Natural killer cell (primary cell): ENCODE data around the gene SAPCD2. TPM values are rescaled to one million over a fixed set of nuclear protein-coding genes. Genes with fewer than 3 reads are reported as not detected.
A peak's percentile ranks its signal among the peaks of the same experiment; 100 is the strongest.

Experiments used
- ATAC-seq, 3 donors: fragments of 150-1000 bp in 2 of 3; fragments of 200-7000 bp in 1 of 3; cut with Tn5 transposase; 1 replicate in 1 of 3; 2 replicates in 2 of 3; pipeline ENCODE4 v1.10.0; 2021; ENCODE audit warnings: mild to moderate bottlenecking in 2 of 3, moderate library complexity in 2 of 3
- DNase-seq, 2 donors: peaks; one replicate each; pipeline versions ENCODE4 v3.0.0 to v3.0.0-alpha.2; 2013 to 2021; ENCODE audit warnings: mixed read lengths in 1 of 2
- H3K27ac ChIP-seq: one replicate; pipeline ENCODE4 v1.5.1; 2013; ENCODE audit warnings: mild to moderate bottlenecking, low read length
- H3K27me3 ChIP-seq: one replicate; pipeline ENCODE4 v1.6.1; 2013; ENCODE audit warnings: low read length; ENCODE audit not compliant: control insufficient read depth, insufficient read depth
- H3K36me3 ChIP-seq: one replicate; pipeline ENCODE4 v1.6.1; 2013; ENCODE audit warnings: low read length; ENCODE audit not compliant: control insufficient read depth, insufficient read depth
- H3K4me1 ChIP-seq: one replicate; pipeline ENCODE4 v1.6.1; 2013; ENCODE audit warnings: low read length; ENCODE audit not compliant: control insufficient read depth, insufficient read depth
- H3K4me3 ChIP-seq: one replicate; pipeline ENCODE4 v1.5.1; 2013; ENCODE audit warnings: low read length
- H3K9me3 ChIP-seq: one replicate; pipeline ENCODE4 v1.6.1; 2013; ENCODE audit warnings: low read length; ENCODE audit not compliant: control insufficient read depth, insufficient read depth
- H3K27ac Mint-ChIP-seq, 2 donors: one replicate each; pipeline ENCODE4 v1.8.0; 2022; ENCODE audit warnings: mild to moderate bottlenecking in 2 of 2, mixed read lengths in 2 of 2, moderate library complexity in 1 of 2
- H3K27me3 Mint-ChIP-seq, 2 donors: one replicate each; pipeline ENCODE4 v1.8.0; 2022; ENCODE audit warnings: low read depth in 2 of 2, mixed read lengths in 2 of 2
- H3K36me3 Mint-ChIP-seq: one replicate; pipeline ENCODE4 v1.8.0; 2022; ENCODE audit warnings: mixed read lengths
- H3K4me1 Mint-ChIP-seq, 2 donors: one replicate each; pipeline ENCODE4 v1.8.0; 2022; ENCODE audit warnings: mixed read lengths in 2 of 2
- H3K4me3 Mint-ChIP-seq: one replicate; pipeline ENCODE4 v1.8.0; 2022; ENCODE audit warnings: mild to moderate bottlenecking, moderate library complexity, mixed read lengths
- H3K9me3 Mint-ChIP-seq, 2 donors: one replicate each; pipeline ENCODE4 v1.8.0; 2022; ENCODE audit warnings: mixed read lengths in 2 of 2
- WGBS: methylation state at CpG from one replicate; pipeline ENCODE4 v1.1.7; 2013; ENCODE audit warnings: missing lambda C conversion rate; ENCODE audit not compliant: insufficient coverage; 5-methylcytosine and 5-hydroxymethylcytosine counted together
- intact Hi-C: fragments of 100-400 bp; cut with micrococcal nuclease; formaldehyde crosslinking; loops from one replicate; pipeline ENCODE4 v1.14.2; 2022
- total RNA-seq, 4 donors: library from RNA; stranded (reverse); fragments of 120-200 nt in 1 of 4; gene quantifications; one replicate each; pipeline versions ENCODE4 v1.2.3 to v1.2.4, GENCODE V29; 2013 to 2022
- TF ChIP-seq, protein P1 (sequence below): fragments of 200-600 bp; IDR thresholded peaks from one replicate; pipeline ENCODE4 v1.8.0; 2022; ENCODE audit warnings: antibody characterized with exemption

The SAPCD2 gene
- total RNA-seq, 3 donors from 2014 or later (not counting 1 experiment from before 2014, with no cell fraction given), result 0.59 to 2.6 (median 1.0) TPM

DNA sequence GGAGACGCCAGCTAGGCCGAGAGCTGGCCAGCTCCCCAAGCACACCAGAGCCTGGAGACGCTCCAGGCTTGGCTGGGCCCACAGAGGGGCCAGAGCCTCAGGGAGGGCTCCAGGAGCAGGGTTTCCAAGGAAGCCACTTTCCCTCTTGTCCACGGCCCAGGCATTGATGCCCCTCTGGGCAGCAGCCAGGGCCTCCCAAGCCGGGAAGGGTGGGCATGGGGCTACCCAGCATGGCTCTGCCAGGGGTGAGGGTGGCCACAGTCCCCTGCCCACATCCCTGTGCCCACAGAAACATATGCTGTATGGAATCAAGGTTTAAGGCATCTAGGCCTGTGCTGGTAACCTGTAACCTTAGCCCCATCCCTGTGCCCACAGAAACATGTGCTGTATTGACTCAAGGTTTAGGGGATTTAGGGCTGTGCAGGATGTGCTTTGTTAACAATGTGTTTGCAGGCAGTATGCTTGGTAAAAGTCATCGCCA, 45.7 kb upstream of the SAPCD2 start:
- Mint-ChIP-seq H3K36me3 (no peaks in the 10 kb centered on the region), H3K27ac (no peak overlapping the region), H3K4me1 (no peaks in the 10 kb centered on the region), H3K27me3 (no peaks in the 10 kb centered on the region), H3K9me3 (no peaks in the 10 kb centered on the region), H3K4me3 (peak overlapping the region; percentile 25)
- Histone ChIP-seq H3K4me1 (peaks cover 18% of the 10 kb centered on the region), H3K27ac (no peak overlapping the region), H3K4me3 (no peak overlapping the region), H3K9me3 (no peaks in the 10 kb centered on the region), H3K36me3 (peaks cover 8% of the 10 kb centered on the region), H3K27me3 (no peaks in the 10 kb centered on the region)
- TF ChIP-seq, protein P1, sequence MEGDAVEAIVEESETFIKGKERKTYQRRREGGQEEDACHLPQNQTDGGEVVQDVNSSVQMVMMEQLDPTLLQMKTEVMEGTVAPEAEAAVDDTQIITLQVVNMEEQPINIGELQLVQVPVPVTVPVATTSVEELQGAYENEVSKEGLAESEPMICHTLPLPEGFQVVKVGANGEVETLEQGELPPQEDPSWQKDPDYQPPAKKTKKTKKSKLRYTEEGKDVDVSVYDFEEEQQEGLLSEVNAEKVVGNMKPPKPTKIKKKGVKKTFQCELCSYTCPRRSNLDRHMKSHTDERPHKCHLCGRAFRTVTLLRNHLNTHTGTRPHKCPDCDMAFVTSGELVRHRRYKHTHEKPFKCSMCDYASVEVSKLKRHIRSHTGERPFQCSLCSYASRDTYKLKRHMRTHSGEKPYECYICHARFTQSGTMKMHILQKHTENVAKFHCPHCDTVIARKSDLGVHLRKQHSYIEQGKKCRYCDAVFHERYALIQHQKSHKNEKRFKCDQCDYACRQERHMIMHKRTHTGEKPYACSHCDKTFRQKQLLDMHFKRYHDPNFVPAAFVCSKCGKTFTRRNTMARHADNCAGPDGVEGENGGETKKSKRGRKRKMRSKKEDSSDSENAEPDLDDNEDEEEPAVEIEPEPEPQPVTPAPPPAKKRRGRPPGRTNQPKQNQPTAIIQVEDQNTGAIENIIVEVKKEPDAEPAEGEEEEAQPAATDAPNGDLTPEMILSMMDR, result no peak
- DNase-seq (no peak), ATAC-seq (no peak)
- intact Hi-C loops, result loop anchor here (5.0 kb wide), 1 partner anchor 111 kb away; the partner anchor contains the start of genes CYSRT1 and RNF224
- 76% methylated on average over 6 of the region's 6 CpGs for WGBS

DNA sequence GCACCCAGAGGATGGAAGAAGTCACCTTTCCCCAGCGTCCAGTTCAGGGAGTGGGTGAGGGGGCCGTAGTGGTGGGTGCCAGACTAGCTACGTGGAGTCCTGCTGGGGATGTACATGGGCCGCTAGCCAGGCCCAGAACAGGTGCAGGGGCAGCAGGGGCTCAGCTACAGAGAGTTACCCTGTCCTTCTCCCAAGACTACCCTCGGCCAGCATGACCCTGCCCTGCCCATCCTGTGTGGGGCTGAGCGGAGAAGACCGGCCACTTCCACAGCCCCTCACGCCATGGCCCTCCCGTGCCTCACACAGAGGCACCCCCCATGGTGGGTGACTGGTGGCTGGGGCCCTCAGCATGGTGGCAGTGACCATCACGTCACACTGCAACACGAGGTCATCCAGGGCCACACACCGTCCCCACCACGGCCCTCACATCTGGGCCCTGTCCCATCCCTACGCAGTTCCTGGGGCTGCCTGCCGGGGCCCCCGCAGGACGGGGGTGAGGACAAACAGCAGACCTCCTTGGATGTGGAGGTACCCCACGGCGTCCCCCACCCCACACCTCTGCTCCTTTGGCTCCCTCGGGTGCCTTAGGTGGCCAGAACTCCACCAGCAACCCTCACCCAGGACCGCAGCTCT, 45.2 kb upstream of the SAPCD2 start:
- intact Hi-C loops, result loop anchor here (5.0 kb wide), 1 partner anchor 112 kb away; the partner anchor contains the start of genes CYSRT1 and RNF224
- peaks cover 13% of the 10 kb centered on the region for H3K36me3 ChIP-seq
- no peaks in the 10 kb centered on the region for H3K9me3 ChIP-seq
- 92% methylated on average over 21 of the region's 21 CpGs for WGBS
- H3K4me1 ChIP-seq, result peaks cover 18% of the 10 kb centered on the region
- H3K27me3 ChIP-seq, result no peaks in the 10 kb centered on the region
- H3K4me3 Mint-ChIP-seq, result peak overlapping the region; percentile 25
- no peak for ATAC-seq
- H3K4me1 Mint-ChIP-seq, result no peaks in the 10 kb centered on the region
- no peak overlapping the region for H3K27ac ChIP-seq
- TF ChIP-seq, protein P1, result no peak
- H3K27me3 Mint-ChIP-seq, result no peaks in the 10 kb centered on the region
- no peaks in the 10 kb centered on the region for H3K36me3 Mint-ChIP-seq
- peak overlapping the region; percentile 33 for H3K4me3 ChIP-seq
- H3K9me3 Mint-ChIP-seq, result no peaks in the 10 kb centered on the region
- DNase-seq, result peak in 1 of 2 donors; percentile 6
- no peak overlapping the region for H3K27ac Mint-ChIP-seq

DNA sequence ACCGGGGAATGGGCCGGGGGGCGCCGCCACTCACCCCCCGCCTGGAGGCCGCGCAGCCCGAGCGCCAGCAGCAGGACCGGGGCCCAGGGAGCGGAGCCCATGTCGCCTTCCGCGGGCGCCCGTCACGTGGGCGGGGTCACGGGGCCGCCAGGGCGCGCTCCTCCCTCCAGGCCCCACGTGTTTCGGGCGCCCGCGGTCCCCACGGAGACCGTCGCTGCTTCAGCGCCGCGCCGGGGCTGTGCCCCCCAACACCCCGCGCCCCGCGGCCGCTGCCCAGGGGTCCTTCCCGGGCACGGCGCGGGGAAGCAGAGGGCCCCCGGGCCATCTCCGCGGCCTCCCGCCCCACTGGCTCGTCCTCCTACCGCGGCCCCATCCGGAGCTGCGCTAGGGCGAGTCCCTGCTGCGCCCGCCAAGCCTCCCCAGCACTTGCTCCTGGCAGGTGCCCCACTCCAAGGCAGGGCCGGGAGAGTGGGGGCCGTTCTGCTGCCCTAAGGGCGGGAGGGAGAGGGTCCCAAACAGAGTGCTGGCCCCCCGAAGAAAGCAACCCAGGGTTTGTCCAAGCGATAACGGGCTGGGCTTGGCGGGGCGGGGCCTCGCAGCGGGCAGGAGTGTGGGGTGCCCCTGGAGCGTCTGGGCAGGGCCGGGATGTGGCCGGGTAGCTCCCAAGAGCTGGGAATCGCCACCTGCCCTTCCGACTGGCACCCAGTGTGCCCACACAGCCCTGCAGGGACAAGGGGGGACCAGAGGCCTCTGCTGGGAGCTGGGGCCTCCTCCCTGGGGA, 44.4 kb upstream of the SAPCD2 start, which contains the start of gene DPP7:
Gene DPP7, minus strand, starts transcription at position 121 of the 781 bp plus-strand sequence. Its CDS starts 20 bp downstream, at position 101.
- no peaks in the 10 kb centered on the region for H3K27me3 ChIP-seq
- no peaks in the 10 kb centered on the region for H3K9me3 ChIP-seq
- peak within 1 kb of the TSS; percentile 48 for H3K4me3 ChIP-seq
- Mint-ChIP-seq H3K4me3 (peak within 1 kb of the TSS; percentile 75), H3K36me3 (no peaks in the 10 kb centered on the region), H3K9me3 (no peaks in the 10 kb centered on the region), H3K27ac (no peak within 1 kb of the TSS), H3K27me3 (no peaks in the 10 kb centered on the region), H3K4me1 (no peaks in the 10 kb centered on the region)
- H3K27ac ChIP-seq, result peak within 1 kb of the TSS; percentile 33
- H3K36me3 ChIP-seq, result peaks cover 20% of the 10 kb centered on the region
- 3% methylated on average over 70 of the region's 70 CpGs for WGBS
- H3K4me1 ChIP-seq, result peaks cover 18% of the 10 kb centered on the region
- intact Hi-C loops, result loop anchor here (5.0 kb wide), 1 partner anchor 112 kb away; the partner anchor contains the start of genes CYSRT1 and RNF224
- peak; percentile 95 to 96 (median 96) for ATAC-seq
- peak; percentile 82 to 91 for DNase-seq
- TF ChIP-seq, protein P1, result no peak
